IPS-18c (cell line): ENCODE measurements around the gene MPG.
"Not testable (repeated sequence)": the region's sequence is repeated elsewhere in the genome, so short reads cannot be mapped to it uniquely, and the experiment has no call there.

Experiments used
- H3K4me3 ChIP-seq: 2 replicates; pipeline ENCODE4 v1.7.0; 2013; ENCODE audit warnings: low read depth, mild to moderate bottlenecking, low read length, moderate library complexity; ENCODE audit not compliant: insufficient read depth
- H3K9me3 ChIP-seq: one replicate; pipeline ENCODE4 v1.6.1; 2013; ENCODE audit warnings: mild to moderate bottlenecking, low read length, moderate library complexity; ENCODE audit not compliant: control insufficient read depth, insufficient read depth

The MPG gene

GRCh38 chr16:44655-45054, 33.4 kb upstream of the MPG start:
- Histone ChIP-seq H3K9me3 (peaks cover 2% of the 10 kb centered on the region), H3K4me3 (no peak overlapping the region)

DNA sequence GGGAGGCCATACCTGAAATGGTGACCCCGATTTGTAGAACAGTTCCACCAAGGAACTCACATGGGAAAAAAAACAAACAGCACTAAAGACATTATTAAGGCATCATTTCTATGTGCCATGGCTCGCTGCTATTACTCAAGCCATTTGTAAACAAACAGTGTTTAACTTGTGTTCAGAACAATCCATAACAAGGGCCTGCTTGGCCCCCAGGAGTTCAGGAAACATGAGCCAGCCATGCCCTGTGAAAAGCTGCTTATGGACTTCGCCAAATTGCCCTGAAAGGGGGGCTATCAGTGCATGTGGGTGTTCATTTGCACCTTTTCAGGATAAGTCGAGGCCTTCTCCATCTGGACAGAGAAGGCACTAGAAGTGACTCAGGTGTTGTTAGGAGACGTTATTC, 32.6 kb upstream of the MPG start:
- H3K9me3 ChIP-seq = peaks cover 2% of the 10 kb centered on the region
- H3K4me3 ChIP-seq = no peak overlapping the region

GRCh38 chr16:46510-46909, 31.5 kb upstream of the MPG start:
- H3K9me3 ChIP-seq = not testable (repeated sequence)

GRCh38 chr16:47234-47633, 30.8 kb upstream of the MPG start:
- H3K4me3 ChIP-seq = no peak overlapping the region
- peaks cover 2% of the 10 kb centered on the region for H3K9me3 ChIP-seq

More at GRCh38 chr16:46510-46909, 31.5 kb upstream of the MPG start:
- not testable (repeated sequence) for H3K4me3 ChIP-seq

DNA sequence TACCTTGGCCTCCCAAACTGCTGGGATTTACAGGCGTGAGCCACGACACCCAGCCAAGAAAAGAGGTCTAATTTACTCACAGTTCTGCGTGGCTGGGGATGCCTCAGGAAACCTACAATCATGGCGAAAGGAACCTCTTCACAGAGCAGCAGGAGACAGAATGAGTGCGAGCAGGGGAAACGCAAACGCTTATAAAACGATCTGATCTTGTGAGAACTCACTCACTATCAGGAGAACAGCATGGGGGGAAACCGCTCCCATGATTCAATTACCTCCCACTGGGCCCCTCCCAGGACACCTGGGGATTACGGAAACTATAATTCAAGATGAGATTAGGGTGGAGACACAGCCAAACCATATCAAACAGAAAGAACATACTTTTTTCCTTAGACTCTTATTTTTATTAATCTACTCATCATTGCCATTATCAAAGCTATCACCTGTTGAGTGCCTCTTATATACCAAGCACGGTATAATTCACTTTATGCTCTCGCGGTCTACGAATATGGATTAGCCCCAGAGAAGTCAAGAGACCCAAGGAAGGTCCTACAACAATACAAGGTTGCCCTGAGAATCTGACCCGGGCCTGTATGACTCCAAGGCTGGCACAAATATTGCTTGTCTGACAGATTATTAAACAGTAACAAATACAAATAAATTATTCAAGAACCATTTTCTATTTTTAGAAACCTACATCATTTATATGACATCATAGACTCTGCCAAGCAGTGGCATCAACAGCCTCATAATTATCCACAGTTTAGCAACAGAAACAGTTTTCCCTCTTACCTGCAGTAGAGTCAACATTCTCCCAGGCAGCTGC, 27.0 kb upstream of the MPG start:
- no peaks in the 10 kb centered on the region for H3K9me3 ChIP-seq
- no peak overlapping the region for H3K4me3 ChIP-seq

- H3K4me3 ChIP-seq = peak within 1 kb of the TSS; percentile 95
Measured at GRCh38 chr16:53346-54236, 24.4 kb upstream of the MPG start, which contains the start of the genes POLR3K and SNRNP25. Gene POLR3K (minus strand): TSS chr16:53608. CDS start chr16:53586, 22 bp downstream. Gene SNRNP25 (plus strand): TSS chr16:53828. CDS start chr16:54017, 189 bp downstream.

GRCh38 chr16:54237-54581, 23.8 kb upstream of the MPG start:
- Histone ChIP-seq H3K4me3 (peak overlapping the region; percentile 95), H3K9me3 (no peaks in the 10 kb centered on the region)

More at GRCh38 chr16:53346-54236, 24.4 kb upstream of the MPG start, which contains the start of the genes POLR3K and SNRNP25:
- no peaks in the 10 kb centered on the region for H3K9me3 ChIP-seq

- H3K4me3 ChIP-seq = no peak overlapping the region; the same call in 1 of the 2 replicates
- H3K9me3 ChIP-seq = no peaks in the 10 kb centered on the region
Measured at GRCh38 chr16:55571-56136, 22.4 kb upstream of the MPG start.

DNA sequence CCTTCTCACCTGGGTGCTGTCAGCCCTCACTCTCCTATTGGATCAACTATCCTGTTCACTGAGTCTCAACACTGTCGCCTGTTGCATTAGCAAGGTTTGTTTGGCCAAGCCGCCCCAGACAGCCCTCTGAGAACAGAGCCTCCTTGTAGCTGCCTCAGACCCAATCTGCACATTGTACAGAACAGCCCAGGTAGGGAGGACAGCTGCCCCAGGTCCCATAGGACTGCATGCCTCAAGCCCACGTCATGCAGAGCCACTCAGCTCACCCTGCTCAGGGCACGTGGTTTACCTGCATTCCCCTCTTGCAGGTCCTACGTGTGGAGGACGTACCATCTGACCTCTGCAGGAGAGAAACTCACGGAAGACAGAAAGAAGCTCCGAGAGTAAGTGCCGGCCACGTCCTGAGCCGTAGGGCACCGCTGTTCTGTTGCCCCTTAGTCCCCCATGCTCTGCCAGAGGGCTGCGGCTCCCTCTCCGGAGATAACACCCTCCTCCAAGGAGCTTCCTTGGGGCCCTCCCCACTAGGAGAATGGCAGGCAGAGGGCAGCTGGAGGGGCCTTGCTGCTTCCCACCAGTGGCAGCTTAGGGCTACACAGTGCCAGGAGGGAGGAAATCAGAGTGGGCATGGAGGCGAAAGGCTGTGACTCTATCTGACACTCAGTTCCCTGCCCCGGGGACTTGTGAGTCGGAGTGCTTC, 21.6 kb upstream of the MPG start:
- no peaks in the 10 kb centered on the region for H3K9me3 ChIP-seq
- H3K4me3 ChIP-seq = no peak overlapping the region

DNA sequence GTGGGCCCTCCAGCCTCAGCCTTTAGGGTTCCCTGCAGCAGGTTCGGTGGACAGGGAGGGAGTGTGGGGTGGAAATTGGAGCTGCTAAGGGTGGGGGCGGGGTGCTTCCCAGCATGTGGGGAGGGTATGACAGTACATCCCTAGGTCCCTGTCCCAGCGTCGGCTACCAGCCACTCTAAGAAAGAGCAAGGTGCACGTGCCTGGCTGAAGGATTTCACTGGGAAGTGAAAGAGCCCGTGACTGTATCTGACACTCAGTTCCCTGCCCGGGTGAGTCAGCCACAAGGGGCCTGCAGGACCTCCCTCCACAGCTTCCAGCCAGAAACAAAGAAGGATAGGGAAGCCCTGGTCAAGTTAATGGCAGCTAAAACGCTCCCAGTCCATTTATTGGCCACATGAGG, 20.3 kb upstream of the MPG start:
- no peak overlapping the region for H3K4me3 ChIP-seq
- H3K9me3 ChIP-seq = no peaks in the 10 kb centered on the region

GRCh38 chr16:58491-59439, 19.3 kb upstream of the MPG start:
- H3K9me3 ChIP-seq = no peaks in the 10 kb centered on the region
- no peak overlapping the region for H3K4me3 ChIP-seq

DNA sequence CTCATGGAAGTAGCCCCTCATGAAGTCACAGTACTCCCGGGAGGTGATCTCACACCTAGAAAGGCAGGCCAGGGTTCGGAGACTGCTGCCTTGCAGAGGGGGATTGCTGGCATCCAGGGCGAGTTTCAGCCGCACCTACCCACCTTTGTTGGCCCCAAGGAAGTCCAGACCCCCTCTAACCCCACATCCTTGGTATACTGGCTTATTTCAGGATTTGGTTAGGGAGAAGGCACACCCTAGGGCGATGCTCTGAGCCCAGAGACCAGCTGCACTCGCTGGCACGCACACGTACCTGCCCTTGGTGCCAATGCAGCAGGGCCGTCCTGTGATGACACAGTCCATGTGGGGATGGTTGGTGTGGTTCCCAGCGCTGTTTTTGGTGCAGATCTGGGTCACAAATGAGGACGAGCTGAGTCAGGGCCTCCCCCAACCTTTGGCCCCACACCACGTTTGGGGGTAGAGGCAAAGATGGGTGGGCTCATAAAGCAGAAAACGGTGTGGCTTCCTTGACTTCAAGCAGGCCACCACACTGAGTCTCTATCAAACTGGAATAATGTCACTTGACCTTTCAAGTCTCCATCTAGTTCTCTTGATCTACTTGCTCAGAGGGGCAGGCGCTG, 18.5 kb upstream of the MPG start:
- H3K9me3 ChIP-seq = no peaks in the 10 kb centered on the region
- no peak overlapping the region for H3K4me3 ChIP-seq

DNA sequence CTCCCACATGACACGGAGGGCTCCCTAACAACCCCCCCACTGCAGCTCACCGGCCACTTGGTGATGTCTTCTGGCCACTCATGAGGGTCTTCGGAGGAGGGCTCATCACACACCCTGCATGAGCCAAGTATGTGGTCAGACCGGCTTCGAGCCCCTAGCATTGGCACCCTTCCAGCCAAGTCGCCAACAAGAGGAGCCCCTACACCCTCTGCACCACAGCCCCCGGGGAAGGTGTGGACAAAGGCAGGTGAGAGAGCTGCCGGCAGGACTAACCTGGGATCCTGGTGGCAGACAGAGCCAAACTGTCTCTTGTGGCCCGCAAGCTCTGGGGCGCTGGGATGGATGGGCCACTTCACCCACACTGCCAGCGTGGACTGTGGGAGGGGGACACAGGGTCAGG, 17.9 kb upstream of the MPG start:
- Histone ChIP-seq H3K4me3 (no peak overlapping the region), H3K9me3 (no peaks in the 10 kb centered on the region)

DNA sequence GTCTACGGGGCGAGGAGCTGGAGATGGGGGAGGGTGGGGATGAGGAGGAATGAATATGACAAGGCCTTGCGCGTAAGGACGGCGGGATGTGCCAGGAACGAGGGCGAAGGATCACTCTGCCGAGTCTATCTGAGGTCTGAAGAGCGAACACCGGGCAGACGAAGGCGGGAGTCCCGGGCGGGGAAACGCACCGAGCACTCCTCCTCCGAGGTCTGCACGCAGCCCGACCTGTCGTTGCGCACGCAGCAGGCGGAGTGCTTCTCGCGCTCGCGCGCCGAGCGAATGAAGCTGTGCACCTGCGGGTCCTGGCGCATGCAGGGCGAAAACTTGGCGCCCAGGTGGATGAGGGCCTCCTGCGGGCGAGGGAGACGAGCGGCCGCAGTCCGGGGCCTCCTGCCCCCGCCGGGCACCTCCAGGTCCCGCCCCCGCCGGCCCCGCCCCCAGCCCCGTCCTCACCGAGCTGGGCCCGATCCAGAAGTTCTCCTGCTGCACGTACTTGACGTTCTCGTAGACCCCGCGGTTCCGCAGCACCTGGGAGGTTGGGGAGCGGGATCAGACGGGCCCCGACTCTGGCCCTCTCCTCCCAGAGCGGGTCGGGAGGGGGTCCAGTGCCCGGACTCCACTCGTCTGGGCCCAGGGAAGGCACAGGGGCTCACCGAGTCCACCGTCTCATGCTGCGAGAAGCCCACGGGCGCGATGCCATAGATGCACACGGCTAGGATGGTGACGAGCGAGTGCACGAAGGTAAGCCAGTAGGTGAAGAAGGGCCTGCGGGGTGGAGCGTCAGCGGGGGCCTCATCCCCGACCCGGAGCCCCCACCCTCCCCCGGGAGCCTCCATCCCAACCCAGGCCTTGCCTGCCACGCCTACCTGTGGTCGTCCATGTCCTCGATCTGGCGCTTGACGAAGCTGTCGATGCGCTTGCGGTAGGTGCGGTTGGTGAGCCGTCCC, 16.8 kb upstream of the MPG start:
- no peaks in the 10 kb centered on the region for H3K9me3 ChIP-seq
- no peak overlapping the region for H3K4me3 ChIP-seq

DNA sequence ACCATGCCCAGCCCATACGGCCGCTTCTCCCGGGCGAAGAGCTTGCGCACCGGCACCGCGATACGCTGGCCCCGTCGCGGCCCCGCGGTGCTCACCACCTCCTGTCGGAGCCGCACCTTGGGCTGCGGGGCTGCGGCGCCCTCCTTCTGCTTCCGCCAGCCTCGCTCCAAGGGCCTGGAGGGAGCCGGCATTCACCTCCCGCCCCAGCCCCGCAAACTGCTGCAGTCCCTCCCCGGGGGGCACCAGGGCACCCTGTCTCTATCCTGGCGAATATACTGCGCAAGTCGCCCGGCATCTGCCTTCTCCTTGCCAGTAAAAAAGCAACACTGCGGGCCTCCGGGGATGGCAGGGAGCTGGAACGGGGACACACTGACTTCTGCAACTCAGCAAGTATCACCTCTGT, 16.1 kb upstream of the MPG start:
- H3K9me3 ChIP-seq = no peaks in the 10 kb centered on the region
- no peak overlapping the region for H3K4me3 ChIP-seq
